Mammary epithelial cell (primary cell): ENCODE measurements around the gene TBC1D23.

Experiments used
- CTCF ChIP-seq, 2 donors: IDR thresholded peaks in 1 of 2; conservative IDR thresholded peaks in 1 of 2; 2 replicates each; pipeline ENCODE4 v1.5.1; 2011 to 2012; ENCODE audit warnings: inconsistent platforms in 2 of 2, low read length in 2 of 2, mild to moderate bottlenecking in 2 of 2, control low read depth in 1 of 2, low read depth in 1 of 2; ENCODE audit not compliant: insufficient read depth in 1 of 2; ENCODE audit errors: extremely low read depth in 1 of 2
- EZH2 ChIP-seq: IDR thresholded peaks from 2 replicates; pipeline ENCODE4 v1.6.1; 2012; ENCODE audit warnings: low read length, inconsistent platforms, borderline replicate concordance

- TF ChIP-seq CTCF (conservative IDR thresholded peaks at IDR 0.05 in 1 of 2, IDR thresholded peaks at IDR 0.05 in 1 of 2; ENCODE audit: extremely low read depth in 1 of 2, insufficient read depth in 1 of 2, low read depth in 1 of 2, low read length in 2 of 2) (no peak), EZH2 (no peak)
Observed at GRCh38 chr3:100317912-100318311, 57.1 kb downstream of the TBC1D23 start.
